Heart left ventricle (tissue), 16 donors: ENCODE results near the gene ASAP3. TPM values are rescaled to one million over a fixed set of nuclear protein-coding genes. Genes with fewer than 3 reads are reported as not detected.

Source experiments
- ATAC-seq, 4 donors: fragments of 200-7000 bp; cut with Tn5 transposase; one replicate each; pipeline ENCODE4 v1.9.1; 2020 to 2022; ENCODE audit warnings: moderate library complexity in 4 of 4, mild to moderate bottlenecking in 3 of 4, moderate number of reproducible peaks in 1 of 4
- DNase-seq, 5 donors: peaks; one replicate each; pipeline ENCODE4 v3.0.0-alpha.2; 2020
- H3K27ac ChIP-seq, 12 donors: fragments of 200-600 bp; sonication (generic) in 4 of 12; one replicate each; pipeline versions ENCODE4 v1.5.0 to v1.8.0; 2016 to 2022; ENCODE audit warnings: mild to moderate bottlenecking in 2 of 12
- H3K27me3 ChIP-seq, 9 donors: fragments of 200-600 bp; sonication (generic) in 2 of 9; one replicate each; pipeline versions ENCODE4 v1.5.1 to v1.8.0; 2016 to 2022; ENCODE audit warnings: mild to moderate bottlenecking in 3 of 9
- H3K36me3 ChIP-seq, 9 donors: fragments of 200-600 bp; sonication (generic) in 2 of 9; one replicate each; pipeline versions ENCODE4 v1.5.0 to v1.8.0; 2018 to 2022; ENCODE audit warnings: mild to moderate bottlenecking in 2 of 9
- H3K4me1 ChIP-seq, 12 donors: fragments of 200-600 bp; sonication (generic) in 4 of 12; one replicate each; pipeline versions ENCODE4 v1.5.0 to v1.8.0; 2016 to 2022; ENCODE audit warnings: mild to moderate bottlenecking in 3 of 12
- H3K4me3 ChIP-seq, 12 donors: fragments of 200-600 bp; sonication (generic) in 4 of 12; one replicate each; pipeline versions ENCODE4 v1.5.0 to v1.8.0; 2017 to 2022; ENCODE audit warnings: mild to moderate bottlenecking in 9 of 12, moderate library complexity in 4 of 12
- H3K9me3 ChIP-seq, 12 donors: fragments of 200-600 bp; sonication (generic) in 4 of 12; one replicate each; pipeline versions ENCODE4 v1.5.0 to v1.8.0; 2016 to 2022; ENCODE audit warnings: mild to moderate bottlenecking in 1 of 12
- POLR2A ChIP-seq, 2 donors: fragments of 450-650 bp; IDR thresholded peaks; one replicate each; pipeline ENCODE4 v1.6.1; 2017; ENCODE audit warnings: antibody characterized with exemption in 2 of 2, mild to moderate bottlenecking in 2 of 2, moderate library complexity in 2 of 2
- WGBS, 4 donors: extraction: QIAGEN DNeasy Blood & Tissue Kit in 2 of 4; methylation state at CpG; one replicate each; pipeline versions ENCODE4 v1.1.5 to v1.1.7; 2013 to 2018; 5-methylcytosine and 5-hydroxymethylcytosine counted together
- intact Hi-C, 10 donors: fragments of 100-400 bp; cut with DNase I; formaldehyde crosslinking; loops; one replicate each; pipeline versions ENCODE4 v1.11.1 to v1.14.2; 2022
- polyA plus RNA-seq, 2 donors: library from polyadenylated mRNA; stranded (reverse); fragments of 200-250 nt; gene quantifications; one replicate each; pipeline ENCODE4 v1.2.3, GENCODE V29; 2013
- total RNA-seq, 9 donors: library from RNA; depleted of rRNA in 2 of 9; stranded (reverse); fragments of >200 nt in 2 of 9; fragmentation: NEBNext Ultra II Directional in 3 of 9; extraction: Animal tissue kit (Norgen Biotek cat#: 25700) in 3 of 9; gene quantifications; one replicate each; pipeline versions ENCODE4 v1.1.0 to v1.2.4, GENCODE V29; 2016 to 2023
- TF ChIP-seq, protein P1 (sequence below), 12 donors: fragments of 200-600 bp; sonication (generic) in 4 of 12; IDR thresholded peaks; one replicate each; pipeline versions ENCODE4 v1.5.0 to v1.8.0; 2018 to 2022; ENCODE audit warnings: antibody characterized with exemption in 12 of 12, mild to moderate bottlenecking in 5 of 12
- donor health status: ischemic (EF 13 %, LVEDD 7.1; RV severe dilation, severe dysfunction).
- donor health status: healthy with polysubstance abuse.
- donor health status: DM: no; HTN: yes; CAD: no.
- donor health status: DM: no; HTN: no; CAD: no.
- donor health status: ischemic (EF 25% LVEDD 6.9; RV normal size, moderate dysfunction).
- donor health status: ischemic (EF 25% LVEDD 5.7; RV mildly dilated, moderate dysfunction).
- donor health status: healthy.
- donor health status: DM: yes; HTN: yes; CAD: no.
- donor health status: ischemic (EF 35%, LVEDD 5.7; RV mildly dilated, moderate dysfunction).
- donor health status: nonischemic (EF 11% LVEDD 7.7; RV severe dilation, severe dysfunction).
- donor health status: DM: yes; HTN: yes; CAD: no.
- donor health status: PGD.
- donor health status: ischemic (EF 29% LVEDD 5.4; RV normal size, mild dysfunction).
- donor health status: nonischemic (EF 23%, LVEDD 6.1; RV moderate dilation, normal function).

The ASAP3 gene
- total and polyA plus RNA-seq, 11 donors, result 22.4 to 86.1 (median 35.8) TPM

DNA sequence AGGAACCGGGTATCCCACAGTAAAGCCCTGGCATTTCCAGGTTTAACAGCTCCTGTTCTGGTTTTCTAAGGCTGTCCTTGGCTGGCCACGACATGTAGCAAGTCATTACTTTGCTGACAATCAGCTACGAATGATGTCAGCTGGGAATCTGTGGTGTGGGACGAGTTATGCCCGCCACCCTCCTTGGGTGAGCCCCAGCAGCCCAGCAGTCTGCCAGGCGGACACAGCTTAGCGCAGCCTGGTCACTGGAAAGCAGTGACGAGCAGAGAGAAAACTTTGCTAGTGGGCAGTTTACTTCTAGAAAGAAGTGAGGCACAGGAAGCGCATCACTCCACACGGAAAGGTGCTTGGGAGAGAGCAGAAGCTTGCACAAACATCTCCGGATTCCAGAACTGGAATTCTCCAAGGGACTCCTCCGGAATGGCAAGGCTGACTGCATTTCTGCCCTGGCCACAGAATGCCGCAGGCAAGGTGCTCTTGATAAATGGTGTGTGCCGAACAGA is 98.8 kb downstream of the ASAP3 start:
- 64 to 76% (median 70%) methylated on average over 10 to 14 of the region's 14 CpGs for WGBS, 4 donors
- Histone ChIP-seq H3K4me3 (no peak overlapping the region), H3K9me3 (no peaks in the 10 kb centered on the region), H3K27ac (peak overlapping the region in 7 of 12 donors; percentile 0 to 51 (median 20)), H3K27me3 (no peaks in the 10 kb centered on the region), H3K4me1 (peaks cover 0 to 23% (median 11%) of the 10 kb centered on the region in 12 donors), H3K36me3 (peaks cover 0 to 28% (median 0%) of the 10 kb centered on the region in 9 donors)
- TF ChIP-seq, protein P1, sequence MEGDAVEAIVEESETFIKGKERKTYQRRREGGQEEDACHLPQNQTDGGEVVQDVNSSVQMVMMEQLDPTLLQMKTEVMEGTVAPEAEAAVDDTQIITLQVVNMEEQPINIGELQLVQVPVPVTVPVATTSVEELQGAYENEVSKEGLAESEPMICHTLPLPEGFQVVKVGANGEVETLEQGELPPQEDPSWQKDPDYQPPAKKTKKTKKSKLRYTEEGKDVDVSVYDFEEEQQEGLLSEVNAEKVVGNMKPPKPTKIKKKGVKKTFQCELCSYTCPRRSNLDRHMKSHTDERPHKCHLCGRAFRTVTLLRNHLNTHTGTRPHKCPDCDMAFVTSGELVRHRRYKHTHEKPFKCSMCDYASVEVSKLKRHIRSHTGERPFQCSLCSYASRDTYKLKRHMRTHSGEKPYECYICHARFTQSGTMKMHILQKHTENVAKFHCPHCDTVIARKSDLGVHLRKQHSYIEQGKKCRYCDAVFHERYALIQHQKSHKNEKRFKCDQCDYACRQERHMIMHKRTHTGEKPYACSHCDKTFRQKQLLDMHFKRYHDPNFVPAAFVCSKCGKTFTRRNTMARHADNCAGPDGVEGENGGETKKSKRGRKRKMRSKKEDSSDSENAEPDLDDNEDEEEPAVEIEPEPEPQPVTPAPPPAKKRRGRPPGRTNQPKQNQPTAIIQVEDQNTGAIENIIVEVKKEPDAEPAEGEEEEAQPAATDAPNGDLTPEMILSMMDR (IDR thresholded peaks at IDR 0.05), result no peak
- no peak for TF ChIP-seq POLR2A (IDR thresholded peaks at IDR 0.05)
- intact Hi-C loops, result no loop called here
- DNase-seq (no peak), ATAC-seq (peak in 1 of 4 donors; percentile 4)

DNA sequence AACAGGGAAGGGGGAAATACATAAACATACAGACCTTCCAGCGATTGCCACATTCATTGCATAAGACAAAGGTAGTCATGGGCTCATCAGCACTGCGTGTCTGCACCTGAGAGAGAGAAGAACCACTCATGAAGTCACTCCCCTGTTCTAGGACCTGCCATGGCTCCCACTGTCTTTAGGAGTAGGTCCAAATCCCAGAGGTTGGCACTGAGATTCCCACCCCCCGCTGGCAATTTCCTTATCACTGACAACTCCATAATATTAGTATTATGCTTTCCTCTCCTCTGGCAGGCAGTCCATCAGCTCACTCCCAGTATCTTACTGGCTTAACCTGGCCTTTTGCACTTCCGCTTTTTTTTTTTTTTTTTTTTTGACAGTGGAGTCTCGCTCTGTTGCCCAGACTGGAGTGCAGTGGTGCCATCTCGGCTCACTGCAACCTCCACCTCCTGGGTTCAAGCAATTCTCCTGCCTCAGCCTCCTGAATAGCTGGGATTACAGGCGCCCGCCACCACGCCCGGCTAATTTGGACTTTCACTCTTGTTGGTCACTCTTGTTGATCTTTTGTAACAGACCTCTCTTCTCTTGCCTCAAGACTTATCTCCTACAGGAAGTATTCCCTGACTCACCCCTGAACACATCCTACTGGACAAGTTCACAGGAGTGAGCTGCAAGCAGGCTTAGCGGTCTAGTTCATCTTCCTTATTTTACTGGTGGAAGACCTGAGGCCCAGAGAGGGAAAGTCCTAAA is 99.5 kb downstream of the ASAP3 start:
- Histone ChIP-seq H3K4me3 (no peak overlapping the region), H3K27ac (peak overlapping the region in 9 of 12 donors; percentile 13 to 51 (median 39)), H3K4me1 (peaks cover 0 to 23% (median 11%) of the 10 kb centered on the region in 12 donors), H3K27me3 (no peaks in the 10 kb centered on the region), H3K36me3 (peaks cover 0 to 28% (median 0%) of the 10 kb centered on the region in 9 donors), H3K9me3 (no peaks in the 10 kb centered on the region)
- WGBS, 4 donors, result 69 to 75% (median 72%) methylated on average over 11 of the region's 11 CpGs
- ATAC-seq (peak in 1 of 4 donors; percentile 30), DNase-seq (no peak)
- intact Hi-C loops, result no loop called here
- TF ChIP-seq, protein P1 (IDR thresholded peaks at IDR 0.05), result no peak
- TF ChIP-seq POLR2A (IDR thresholded peaks at IDR 0.05), result no peak

DNA sequence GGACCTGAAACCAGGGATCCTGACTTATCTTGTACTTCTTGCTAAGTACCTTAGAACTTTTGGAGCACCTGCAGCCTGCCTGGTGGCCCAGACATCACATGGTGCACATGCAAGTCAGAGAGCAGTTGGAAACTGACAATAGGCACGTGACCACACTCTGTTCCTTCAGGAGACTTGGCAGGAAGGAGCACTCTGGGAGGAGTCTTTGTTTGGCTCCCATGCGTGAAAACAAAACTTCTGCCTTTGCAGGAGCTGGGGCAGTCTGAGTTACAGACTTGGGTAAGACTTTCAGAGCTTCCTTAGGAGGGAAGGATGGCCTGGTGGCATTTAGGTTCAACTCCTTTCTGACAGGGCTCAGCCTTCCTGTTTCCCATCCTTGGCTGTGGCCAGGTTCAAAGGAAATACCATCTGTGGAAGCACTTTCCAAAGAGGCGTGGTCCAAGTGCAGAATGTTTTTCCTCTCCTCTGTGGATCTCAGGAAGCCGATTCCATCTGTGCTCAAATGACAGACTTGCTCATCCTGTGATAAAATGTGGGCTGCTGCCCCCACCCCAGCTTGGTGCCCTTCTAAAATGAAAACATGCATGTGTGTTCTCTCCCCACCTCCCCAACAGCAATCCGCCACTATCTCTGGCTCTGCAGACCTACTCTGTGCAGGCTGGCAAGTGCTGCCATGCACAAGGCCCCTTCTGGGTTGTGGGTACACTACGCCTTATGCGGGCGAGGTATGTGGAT is 100.2 kb downstream of the ASAP3 start:
- Histone ChIP-seq H3K4me3 (no peak overlapping the region), H3K36me3 (peaks cover 0 to 28% (median 0%) of the 10 kb centered on the region in 9 donors), H3K27me3 (no peaks in the 10 kb centered on the region), H3K27ac (peak overlapping the region in 8 of 12 donors; percentile 6 to 46 (median 38)), H3K4me1 (peaks cover 0 to 31% (median 12%) of the 10 kb centered on the region in 12 donors), H3K9me3 (no peaks in the 10 kb centered on the region)
- no peak for DNase-seq
- intact Hi-C loops, result no loop called here
- 51 to 61% (median 58%) methylated on average over 7 to 8 of the region's 8 CpGs for WGBS, 4 donors
- peak; percentile 22 to 41 (median 30) for ATAC-seq
- TF ChIP-seq, protein P1 (IDR thresholded peaks at IDR 0.05), result no peak
- TF ChIP-seq POLR2A (IDR thresholded peaks at IDR 0.05), result no peak
